Measurements from ENCODE around the gene TRMT1L.
A peak's percentile ranks its signal among the peaks of the same experiment; 100 is the strongest.
"Not testable (repeated sequence)": the region's sequence is repeated elsewhere in the genome, so short reads cannot be mapped to it uniquely, and the experiment has no call there.

The TRMT1L gene

GRCh38 chr1:185156854-185157598 lies at the start of gene TRMT1L, which contains the start of gene SWT1:
TRMT1L (minus strand) TSS chr1:185156953; CDS start chr1:185156712, 241 bp downstream.
SWT1 (plus strand) TSS chr1:185157167; CDS start chr1:185160842, 3,675 bp downstream.
- peak within 1 kb of the TSS; percentile 90 for H3K4me3 ChIP-seq (ENCODE audit: low read depth, low read length)

GRCh38 chr1:185200889-185201288 lies 44.1 kb upstream of the TRMT1L start:
- TF ChIP-seq CTCF (IDR thresholded peaks at IDR 0.05; ENCODE audit: borderline replicate concordance, insufficient read depth, low read depth, low read length) = no peak
- H3K4me3 ChIP-seq (ENCODE audit: low read depth, low read length) = no peak overlapping the region

More at GRCh38 chr1:185156854-185157598, at the start of gene TRMT1L, which contains the start of gene SWT1:
- TF ChIP-seq CTCF (IDR thresholded peaks at IDR 0.05; ENCODE audit: borderline replicate concordance, insufficient read depth, low read depth, low read length) = no peak

GRCh38 chr1:185198712-185199111 lies 42.0 kb upstream of the TRMT1L start:
- not testable (repeated sequence) for H3K4me3 ChIP-seq (ENCODE audit: low read depth, low read length)

- TF ChIP-seq CTCF (IDR thresholded peaks at IDR 0.05; ENCODE audit: borderline replicate concordance, insufficient read depth, low read depth, low read length) = no peak
Observed at GRCh38 chr1:185193756-185194155, 37.0 kb upstream of the TRMT1L start.

GRCh38 chr1:185170291-185170848 lies 13.6 kb upstream of the TRMT1L start:
- no peak overlapping the region for H3K4me3 ChIP-seq (ENCODE audit: low read depth, low read length)
- peak; percentile 52 for TF ChIP-seq CTCF (IDR thresholded peaks at IDR 0.05; ENCODE audit: borderline replicate concordance, insufficient read depth, low read depth, low read length)

More at GRCh38 chr1:185193756-185194155, 37.0 kb upstream of the TRMT1L start:
- H3K4me3 ChIP-seq (ENCODE audit: low read depth, low read length) = no peak overlapping the region

- no peak overlapping the region for H3K4me3 ChIP-seq (ENCODE audit: low read depth, low read length)
- no peak for TF ChIP-seq CTCF (IDR thresholded peaks at IDR 0.05; ENCODE audit: borderline replicate concordance, insufficient read depth, low read depth, low read length)
Observed at GRCh38 chr1:185166106-185166505, 9.4 kb upstream of the TRMT1L start.

GRCh38 chr1:185162491-185162890 lies 5.7 kb upstream of the TRMT1L start:
- TF ChIP-seq CTCF (IDR thresholded peaks at IDR 0.05; ENCODE audit: borderline replicate concordance, insufficient read depth, low read depth, low read length) = no peak
- H3K4me3 ChIP-seq (ENCODE audit: low read depth, low read length) = no peak overlapping the region

Data from GM12875 (cell line).